Cortex of kidney (tissue), 1 donor: Measurements from ENCODE around the gene OPRL1.

Source experiments
- DNase-seq: peaks from one replicate; lab custom pipeline; 2025; lab: John Stamatoyannopoulos, UW

The OPRL1 gene

GRCh38 chr20:64080013-64080812 lies at the start of gene OPRL1:
Gene OPRL1, plus strand, starts transcription at chr20:64080082. Its CDS starts 12,639 bp downstream, at chr20:64092721.
- DNase-seq, result no peak

GRCh38 chr20:64030371-64031134 lies 49.3 kb upstream of the OPRL1 start:
- no peak for DNase-seq

- no peak for DNase-seq
Observed at GRCh38 chr20:64031822-64032314, 48.0 kb upstream of the OPRL1 start.

GRCh38 chr20:64032706-64033624 lies 46.9 kb upstream of the OPRL1 start:
- DNase-seq, result no peak

GRCh38 chr20:64033981-64034493 lies 45.8 kb upstream of the OPRL1 start:
- no peak for DNase-seq

GRCh38 chr20:64035066-64035932 lies 44.6 kb upstream of the OPRL1 start:
- DNase-seq, result no peak

- no peak for DNase-seq
Observed at GRCh38 chr20:64035933-64036345, 43.9 kb upstream of the OPRL1 start, which contains the start of gene C20orf204. Gene C20orf204, plus strand, starts transcription at chr20:64036182. Its CDS starts 142 bp downstream, at chr20:64036324.

GRCh38 chr20:64036346-64037198 lies 43.3 kb upstream of the OPRL1 start:
- DNase-seq, result no peak

- no peak for DNase-seq
Observed at GRCh38 chr20:64037199-64037497, 42.7 kb upstream of the OPRL1 start.

- DNase-seq, result no peak
Observed at GRCh38 chr20:64037498-64038213, 42.2 kb upstream of the OPRL1 start.

- DNase-seq, result no peak
Observed at GRCh38 chr20:64038224-64038564, 41.7 kb upstream of the OPRL1 start.

GRCh38 chr20:64038565-64039292 lies 41.2 kb upstream of the OPRL1 start:
- no peak for DNase-seq

GRCh38 chr20:64039293-64040160 lies 40.4 kb upstream of the OPRL1 start:
- DNase-seq, result no peak

GRCh38 chr20:64040231-64041039 lies 39.4 kb upstream of the OPRL1 start:
- no peak for DNase-seq

GRCh38 chr20:64041040-64041780 lies 38.7 kb upstream of the OPRL1 start:
- DNase-seq, result no peak

GRCh38 chr20:64041781-64042053 lies 38.2 kb upstream of the OPRL1 start:
- no peak for DNase-seq
